Measurements from ENCODE around the gene HOXC6.

Gene HOXC6

DNA sequence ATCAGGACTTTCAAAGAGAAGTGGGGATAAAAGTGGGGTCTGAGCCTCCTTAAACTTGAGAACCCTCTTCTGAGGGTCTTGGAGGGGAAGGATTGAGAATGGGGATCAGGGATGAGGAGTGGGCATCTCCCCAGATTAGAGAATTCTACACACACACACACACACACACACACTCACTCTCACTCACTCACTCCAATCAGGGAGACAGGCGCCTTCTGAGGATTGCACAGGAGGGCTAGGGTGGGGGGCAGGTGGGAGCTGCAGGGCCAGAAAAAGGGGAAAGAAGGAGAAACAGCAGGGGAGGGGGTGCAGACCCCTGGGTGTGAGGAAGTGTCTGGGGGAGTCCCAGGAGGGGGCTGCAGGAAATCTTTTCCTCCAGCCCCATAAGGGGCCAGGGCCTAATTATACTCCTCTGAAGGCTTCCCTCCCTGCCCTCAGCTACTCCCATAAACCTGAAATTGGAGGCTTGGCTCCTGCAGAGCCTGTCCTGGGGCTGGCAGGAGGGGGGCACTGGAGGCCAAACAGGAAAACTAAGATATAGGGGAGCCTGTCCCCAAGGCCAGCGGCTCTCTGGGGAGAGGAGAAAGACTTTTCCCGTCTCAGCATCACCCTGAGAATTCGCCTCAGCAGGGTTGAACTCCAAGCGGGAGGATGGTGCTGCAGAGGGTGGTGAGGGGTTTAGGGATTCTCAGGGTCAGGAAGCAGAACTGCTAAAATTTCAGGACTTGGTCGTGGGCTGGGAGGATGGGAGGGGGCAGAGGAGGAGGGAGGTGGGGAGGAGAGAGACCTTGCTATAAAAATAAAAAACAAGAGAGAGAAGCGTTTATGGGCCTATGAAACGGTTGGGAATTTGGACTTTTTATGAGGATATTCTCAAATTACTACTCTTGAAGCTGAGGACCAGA lies 26.7 kb upstream of the HOXC6 start (continued):
- TF ChIP-seq ZSCAN30 (tag by site-specific recombination; IDR thresholded peaks at IDR 0.05), result 0 out of 2 replicates have a peak, but pooled peaks have one; percentile 16
- TF ChIP-seq, protein P1, sequence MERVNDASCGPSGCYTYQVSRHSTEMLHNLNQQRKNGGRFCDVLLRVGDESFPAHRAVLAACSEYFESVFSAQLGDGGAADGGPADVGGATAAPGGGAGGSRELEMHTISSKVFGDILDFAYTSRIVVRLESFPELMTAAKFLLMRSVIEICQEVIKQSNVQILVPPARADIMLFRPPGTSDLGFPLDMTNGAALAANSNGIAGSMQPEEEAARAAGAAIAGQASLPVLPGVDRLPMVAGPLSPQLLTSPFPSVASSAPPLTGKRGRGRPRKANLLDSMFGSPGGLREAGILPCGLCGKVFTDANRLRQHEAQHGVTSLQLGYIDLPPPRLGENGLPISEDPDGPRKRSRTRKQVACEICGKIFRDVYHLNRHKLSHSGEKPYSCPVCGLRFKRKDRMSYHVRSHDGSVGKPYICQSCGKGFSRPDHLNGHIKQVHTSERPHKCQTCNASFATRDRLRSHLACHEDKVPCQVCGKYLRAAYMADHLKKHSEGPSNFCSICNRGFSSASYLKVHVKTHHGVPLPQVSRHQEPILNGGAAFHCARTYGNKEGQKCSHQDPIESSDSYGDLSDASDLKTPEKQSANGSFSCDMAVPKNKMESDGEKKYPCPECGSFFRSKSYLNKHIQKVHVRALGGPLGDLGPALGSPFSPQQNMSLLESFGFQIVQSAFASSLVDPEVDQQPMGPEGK (tag by site-specific recombination; IDR thresholded peaks at IDR 0.05), result peak; percentile 60; the same call in 1 of the 2 replicates
- peak; percentile 69 for TF ChIP-seq WT1 (tag by site-specific recombination; IDR thresholded peaks at IDR 0.05)
- TF ChIP-seq ZNF423 (tag by site-specific recombination; IDR thresholded peaks at IDR 0.05), result peak; percentile 71
- peak; percentile 70; the same call in 1 of the 2 replicates for TF ChIP-seq ZNF596 (tag by site-specific recombination; IDR thresholded peaks at IDR 0.05)
- TF ChIP-seq ZNF600 (tag by site-specific recombination; IDR thresholded peaks at IDR 0.05), result peak; percentile 78
- TF ChIP-seq, protein P2, sequence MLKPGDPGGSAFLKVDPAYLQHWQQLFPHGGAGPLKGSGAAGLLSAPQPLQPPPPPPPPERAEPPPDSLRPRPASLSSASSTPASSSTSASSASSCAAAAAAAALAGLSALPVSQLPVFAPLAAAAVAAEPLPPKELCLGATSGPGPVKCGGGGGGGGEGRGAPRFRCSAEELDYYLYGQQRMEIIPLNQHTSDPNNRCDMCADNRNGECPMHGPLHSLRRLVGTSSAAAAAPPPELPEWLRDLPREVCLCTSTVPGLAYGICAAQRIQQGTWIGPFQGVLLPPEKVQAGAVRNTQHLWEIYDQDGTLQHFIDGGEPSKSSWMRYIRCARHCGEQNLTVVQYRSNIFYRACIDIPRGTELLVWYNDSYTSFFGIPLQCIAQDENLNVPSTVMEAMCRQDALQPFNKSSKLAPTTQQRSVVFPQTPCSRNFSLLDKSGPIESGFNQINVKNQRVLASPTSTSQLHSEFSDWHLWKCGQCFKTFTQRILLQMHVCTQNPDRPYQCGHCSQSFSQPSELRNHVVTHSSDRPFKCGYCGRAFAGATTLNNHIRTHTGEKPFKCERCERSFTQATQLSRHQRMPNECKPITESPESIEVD (tag by site-specific recombination; IDR thresholded peaks at IDR 0.05), result peak; percentile 92
- TF ChIP-seq ZBTB1 (tag by site-specific recombination; IDR thresholded peaks at IDR 0.05), result no peak
- TF ChIP-seq ZNF585B (tag by site-specific recombination; IDR thresholded peaks at IDR 0.05), result no peak
- TF ChIP-seq ZIC2 (tag by site-specific recombination; IDR thresholded peaks at IDR 0.05), result peak; percentile 95
- TF ChIP-seq, protein P3, sequence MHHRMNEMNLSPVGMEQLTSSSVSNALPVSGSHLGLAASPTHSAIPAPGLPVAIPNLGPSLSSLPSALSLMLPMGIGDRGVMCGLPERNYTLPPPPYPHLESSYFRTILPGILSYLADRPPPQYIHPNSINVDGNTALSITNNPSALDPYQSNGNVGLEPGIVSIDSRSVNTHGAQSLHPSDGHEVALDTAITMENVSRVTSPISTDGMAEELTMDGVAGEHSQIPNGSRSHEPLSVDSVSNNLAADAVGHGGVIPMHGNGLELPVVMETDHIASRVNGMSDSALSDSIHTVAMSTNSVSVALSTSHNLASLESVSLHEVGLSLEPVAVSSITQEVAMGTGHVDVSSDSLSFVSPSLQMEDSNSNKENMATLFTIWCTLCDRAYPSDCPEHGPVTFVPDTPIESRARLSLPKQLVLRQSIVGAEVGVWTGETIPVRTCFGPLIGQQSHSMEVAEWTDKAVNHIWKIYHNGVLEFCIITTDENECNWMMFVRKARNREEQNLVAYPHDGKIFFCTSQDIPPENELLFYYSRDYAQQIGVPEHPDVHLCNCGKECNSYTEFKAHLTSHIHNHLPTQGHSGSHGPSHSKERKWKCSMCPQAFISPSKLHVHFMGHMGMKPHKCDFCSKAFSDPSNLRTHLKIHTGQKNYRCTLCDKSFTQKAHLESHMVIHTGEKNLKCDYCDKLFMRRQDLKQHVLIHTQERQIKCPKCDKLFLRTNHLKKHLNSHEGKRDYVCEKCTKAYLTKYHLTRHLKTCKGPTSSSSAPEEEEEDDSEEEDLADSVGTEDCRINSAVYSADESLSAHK (tag by site-specific recombination; IDR thresholded peaks at IDR 0.05), result peak; percentile 85
- TF ChIP-seq ZNF391 (tag by site-specific recombination; IDR thresholded peaks at IDR 0.05; ENCODE audit: borderline replicate concordance, low read depth), result no peak
- no peak for TF ChIP-seq OSR2 (tag by site-specific recombination; IDR thresholded peaks at IDR 0.05)
- TF ChIP-seq ZNF24 (tag by site-specific recombination; IDR thresholded peaks at IDR 0.05), result 0 out of 2 replicates have a peak, but pooled peaks have one; percentile 11
- TF ChIP-seq, protein P4, sequence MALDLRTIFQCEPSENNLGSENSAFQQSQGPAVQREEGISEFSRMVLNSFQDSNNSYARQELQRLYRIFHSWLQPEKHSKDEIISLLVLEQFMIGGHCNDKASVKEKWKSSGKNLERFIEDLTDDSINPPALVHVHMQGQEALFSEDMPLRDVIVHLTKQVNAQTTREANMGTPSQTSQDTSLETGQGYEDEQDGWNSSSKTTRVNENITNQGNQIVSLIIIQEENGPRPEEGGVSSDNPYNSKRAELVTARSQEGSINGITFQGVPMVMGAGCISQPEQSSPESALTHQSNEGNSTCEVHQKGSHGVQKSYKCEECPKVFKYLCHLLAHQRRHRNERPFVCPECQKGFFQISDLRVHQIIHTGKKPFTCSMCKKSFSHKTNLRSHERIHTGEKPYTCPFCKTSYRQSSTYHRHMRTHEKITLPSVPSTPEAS (tag by site-specific recombination; IDR thresholded peaks at IDR 0.05), result peak; percentile 68; the same call in 1 of the 2 replicates
- TF ChIP-seq, protein P5, sequence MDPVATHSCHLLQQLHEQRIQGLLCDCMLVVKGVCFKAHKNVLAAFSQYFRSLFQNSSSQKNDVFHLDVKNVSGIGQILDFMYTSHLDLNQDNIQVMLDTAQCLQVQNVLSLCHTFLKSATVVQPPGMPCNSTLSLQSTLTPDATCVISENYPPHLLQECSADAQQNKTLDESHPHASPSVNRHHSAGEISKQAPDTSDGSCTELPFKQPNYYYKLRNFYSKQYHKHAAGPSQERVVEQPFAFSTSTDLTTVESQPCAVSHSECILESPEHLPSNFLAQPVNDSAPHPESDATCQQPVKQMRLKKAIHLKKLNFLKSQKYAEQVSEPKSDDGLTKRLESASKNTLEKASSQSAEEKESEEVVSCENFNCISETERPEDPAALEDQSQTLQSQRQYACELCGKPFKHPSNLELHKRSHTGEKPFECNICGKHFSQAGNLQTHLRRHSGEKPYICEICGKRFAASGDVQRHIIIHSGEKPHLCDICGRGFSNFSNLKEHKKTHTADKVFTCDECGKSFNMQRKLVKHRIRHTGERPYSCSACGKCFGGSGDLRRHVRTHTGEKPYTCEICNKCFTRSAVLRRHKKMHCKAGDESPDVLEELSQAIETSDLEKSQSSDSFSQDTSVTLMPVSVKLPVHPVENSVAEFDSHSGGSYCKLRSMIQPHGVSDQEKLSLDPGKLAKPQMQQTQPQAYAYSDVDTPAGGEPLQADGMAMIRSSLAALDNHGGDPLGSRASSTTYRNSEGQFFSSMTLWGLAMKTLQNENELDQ (tag by site-specific recombination; IDR thresholded peaks at IDR 0.05; ENCODE audit: low read depth), result no peak
- TF ChIP-seq ZNF610 (tag by site-specific recombination; IDR thresholded peaks at IDR 0.05; ENCODE audit: borderline replicate concordance), result no peak
- TF ChIP-seq, protein P6, sequence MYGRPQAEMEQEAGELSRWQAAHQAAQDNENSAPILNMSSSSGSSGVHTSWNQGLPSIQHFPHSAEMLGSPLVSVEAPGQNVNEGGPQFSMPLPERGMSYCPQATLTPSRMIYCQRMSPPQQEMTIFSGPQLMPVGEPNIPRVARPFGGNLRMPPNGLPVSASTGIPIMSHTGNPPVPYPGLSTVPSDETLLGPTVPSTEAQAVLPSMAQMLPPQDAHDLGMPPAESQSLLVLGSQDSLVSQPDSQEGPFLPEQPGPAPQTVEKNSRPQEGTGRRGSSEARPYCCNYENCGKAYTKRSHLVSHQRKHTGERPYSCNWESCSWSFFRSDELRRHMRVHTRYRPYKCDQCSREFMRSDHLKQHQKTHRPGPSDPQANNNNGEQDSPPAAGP (tag by site-specific recombination; IDR thresholded peaks at IDR 0.05), result 0 out of 2 replicates have a peak, but pooled peaks have one; percentile 30
- peak; percentile 78; the same call in 1 of the 2 replicates for TF ChIP-seq ZBTB48 (tag by site-specific recombination; IDR thresholded peaks at IDR 0.05)
- TF ChIP-seq, protein P7, sequence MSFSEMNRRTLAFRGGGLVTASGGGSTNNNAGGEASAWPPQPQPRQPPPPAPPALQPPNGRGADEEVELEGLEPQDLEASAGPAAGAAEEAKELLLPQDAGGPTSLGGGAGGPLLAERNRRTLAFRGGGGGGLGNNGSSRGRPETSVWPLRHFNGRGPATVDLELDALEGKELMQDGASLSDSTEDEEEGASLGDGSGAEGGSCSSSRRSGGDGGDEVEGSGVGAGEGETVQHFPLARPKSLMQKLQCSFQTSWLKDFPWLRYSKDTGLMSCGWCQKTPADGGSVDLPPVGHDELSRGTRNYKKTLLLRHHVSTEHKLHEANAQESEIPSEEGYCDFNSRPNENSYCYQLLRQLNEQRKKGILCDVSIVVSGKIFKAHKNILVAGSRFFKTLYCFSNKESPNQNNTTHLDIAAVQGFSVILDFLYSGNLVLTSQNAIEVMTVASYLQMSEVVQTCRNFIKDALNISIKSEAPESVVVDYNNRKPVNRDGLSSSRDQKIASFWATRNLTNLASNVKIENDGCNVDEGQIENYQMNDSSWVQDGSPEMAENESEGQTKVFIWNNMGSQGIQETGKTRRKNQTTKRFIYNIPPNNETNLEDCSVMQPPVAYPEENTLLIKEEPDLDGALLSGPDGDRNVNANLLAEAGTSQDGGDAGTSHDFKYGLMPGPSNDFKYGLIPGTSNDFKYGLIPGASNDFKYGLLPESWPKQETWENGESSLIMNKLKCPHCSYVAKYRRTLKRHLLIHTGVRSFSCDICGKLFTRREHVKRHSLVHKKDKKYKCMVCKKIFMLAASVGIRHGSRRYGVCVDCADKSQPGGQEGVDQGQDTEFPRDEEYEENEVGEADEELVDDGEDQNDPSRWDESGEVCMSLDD (tag by site-specific recombination; IDR thresholded peaks at IDR 0.05), result peak; percentile 35; the same call in 1 of the 2 replicates
- TF ChIP-seq ZNF112 (tag by site-specific recombination; IDR thresholded peaks at IDR 0.05), result no peak
- peak; percentile 71 for TF ChIP-seq PRDM1 (tag by site-specific recombination; IDR thresholded peaks at IDR 0.05)
- TF ChIP-seq, protein P8, sequence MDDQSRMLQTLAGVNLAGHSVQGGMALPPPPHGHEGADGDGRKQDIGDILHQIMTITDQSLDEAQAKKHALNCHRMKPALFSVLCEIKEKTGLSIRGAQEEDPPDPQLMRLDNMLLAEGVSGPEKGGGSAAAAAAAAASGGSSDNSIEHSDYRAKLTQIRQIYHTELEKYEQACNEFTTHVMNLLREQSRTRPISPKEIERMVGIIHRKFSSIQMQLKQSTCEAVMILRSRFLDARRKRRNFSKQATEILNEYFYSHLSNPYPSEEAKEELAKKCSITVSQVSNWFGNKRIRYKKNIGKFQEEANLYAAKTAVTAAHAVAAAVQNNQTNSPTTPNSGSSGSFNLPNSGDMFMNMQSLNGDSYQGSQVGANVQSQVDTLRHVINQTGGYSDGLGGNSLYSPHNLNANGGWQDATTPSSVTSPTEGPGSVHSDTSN (CRISPR knock-in tag; IDR thresholded peaks at IDR 0.05), result no peak
